Transverse colon (tissue), 3 donors: ENCODE results near the gene TPK1.

Experiments
- EP300 ChIP-seq: sonication (generic); formaldehyde crosslinking; IDR thresholded peaks from one replicate; pipeline ENCODE4 v1.6.1; 2017; ENCODE audit warnings: antibody characterized with exemption, low read depth
- POLR2A ChIP-seq: fragments of 450-650 bp; IDR thresholded peaks from one replicate; pipeline ENCODE4 v1.6.1; 2016; ENCODE audit warnings: antibody characterized with exemption, mild to moderate bottlenecking, moderate library complexity
- TF ChIP-seq, protein P1 (sequence below), 5 experiments: fragments of 200-600 bp in 3 of 5; fragments of 450-650 bp in 2 of 5; sonication (generic) in 3 of 5; IDR thresholded peaks; 1 replicate in 2 of 5; 2 replicates in 3 of 5; pipeline ENCODE4 v1.5.1; 2016 to 2017; ENCODE audit warnings: antibody characterized with exemption in 5 of 5, inconsistent platforms in 3 of 5, mild to moderate bottlenecking in 2 of 5, moderate library complexity in 1 of 5

DNA sequence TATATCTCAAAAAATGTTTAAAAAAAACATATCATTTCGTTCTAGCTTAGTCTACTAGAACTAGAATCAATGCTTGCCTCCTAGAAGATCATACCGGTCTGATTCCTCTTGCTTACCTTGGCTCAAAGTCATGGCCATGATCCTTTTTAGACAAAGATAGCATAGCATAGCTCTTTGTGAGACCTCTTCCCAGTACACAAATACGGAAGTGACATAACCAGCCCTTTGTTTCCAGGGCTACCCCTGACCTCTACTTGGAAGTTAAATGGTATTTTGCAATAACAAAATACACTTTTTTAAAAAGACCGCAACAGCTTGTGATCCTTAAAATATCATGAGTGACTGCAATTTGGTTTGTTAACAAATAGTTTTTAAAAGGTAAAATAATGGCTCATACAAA, 301.7 kb downstream of the TPK1 start:
- TF ChIP-seq, protein P1, sequence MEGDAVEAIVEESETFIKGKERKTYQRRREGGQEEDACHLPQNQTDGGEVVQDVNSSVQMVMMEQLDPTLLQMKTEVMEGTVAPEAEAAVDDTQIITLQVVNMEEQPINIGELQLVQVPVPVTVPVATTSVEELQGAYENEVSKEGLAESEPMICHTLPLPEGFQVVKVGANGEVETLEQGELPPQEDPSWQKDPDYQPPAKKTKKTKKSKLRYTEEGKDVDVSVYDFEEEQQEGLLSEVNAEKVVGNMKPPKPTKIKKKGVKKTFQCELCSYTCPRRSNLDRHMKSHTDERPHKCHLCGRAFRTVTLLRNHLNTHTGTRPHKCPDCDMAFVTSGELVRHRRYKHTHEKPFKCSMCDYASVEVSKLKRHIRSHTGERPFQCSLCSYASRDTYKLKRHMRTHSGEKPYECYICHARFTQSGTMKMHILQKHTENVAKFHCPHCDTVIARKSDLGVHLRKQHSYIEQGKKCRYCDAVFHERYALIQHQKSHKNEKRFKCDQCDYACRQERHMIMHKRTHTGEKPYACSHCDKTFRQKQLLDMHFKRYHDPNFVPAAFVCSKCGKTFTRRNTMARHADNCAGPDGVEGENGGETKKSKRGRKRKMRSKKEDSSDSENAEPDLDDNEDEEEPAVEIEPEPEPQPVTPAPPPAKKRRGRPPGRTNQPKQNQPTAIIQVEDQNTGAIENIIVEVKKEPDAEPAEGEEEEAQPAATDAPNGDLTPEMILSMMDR (IDR thresholded peaks at IDR 0.05): no peak
- TF ChIP-seq POLR2A (no peak), EP300 (no peak)
